A549 (cell line): Measurements from ENCODE around the gene PDIK1L. TPM values are rescaled to one million over a fixed set of nuclear protein-coding genes. Genes with fewer than 3 reads are reported as not detected.

Source experiments
- ATAC-seq, 2 experiments: fragments of 200-7000 bp in 1 of 2; fragments of >200 bp in 1 of 2; cut with Nextera tagmentation in 1 of 2; cut with Tn5 transposase in 1 of 2; 3 replicates each; pipeline versions ENCODE4 v1.8.0 to v1.9.1; 2018 to 2020; ENCODE audit warnings: mild to moderate bottlenecking in 1 of 2, moderate library complexity in 1 of 2
- CTCF ChIA-PET: fragments of 300-600 bp; sonication (Branson Sonifier 250); formaldehyde crosslinking; extraction: SDS; loops from one replicate; lab custom pipeline; 2021; ENCODE audit warnings: antibody characterized with exemption, inconsistent platforms; lab: Yijun Ruan, JAX
- POLR2A ChIA-PET: fragments of 350-600 bp; formaldehyde crosslinking; extraction: SDS; loops from one replicate; lab custom pipeline; 2021; ENCODE audit warnings: antibody characterized with exemption, inconsistent platforms; lab: Yijun Ruan, JAX
- DNase-seq, 2 experiments: peaks; one replicate each; pipeline versions ENCODE4 v3.0.0 to v3.0.0-alpha.2; 2011 to 2016; ENCODE audit warnings: low read depth in 1 of 2, low spot score in 1 of 2
- FAIRE-seq: peaks from 2 replicates; lab custom pipeline; 2011; peaks lifted over from hg19 to GRCh38; lab: Jason Lieb, UNC
- H3K27ac ChIP-seq, 2 experiments: fragments of >200 bp; sonication (Bioruptor Twin); formaldehyde crosslinking; 3 replicates each; pipeline ENCODE4 v1.5.1; 2016 to 2017
- H3K4me1 ChIP-seq: fragments of >200 bp; sonication (Bioruptor Twin); formaldehyde crosslinking; 3 replicates; pipeline ENCODE4 v1.6.1; 2016
- H3K4me2 ChIP-seq: fragments of >200 bp; sonication (Bioruptor Twin); formaldehyde crosslinking; 3 replicates; pipeline ENCODE4 v1.6.1; 2016
- H3K4me3 ChIP-seq: fragments of >200 bp; sonication (Bioruptor Twin); formaldehyde crosslinking; 3 replicates; pipeline ENCODE4 v1.5.1; 2016
- H3K9me3 ChIP-seq: fragments of >200 bp; sonication (Bioruptor Twin); formaldehyde crosslinking; 3 replicates; pipeline ENCODE4 v1.6.1; 2016
- ATOH8 ChIP-seq: fragments of 250-450 bp; sonication (Bioruptor Pico); IDR thresholded peaks from 2 replicates; pipeline ENCODE4 v1.5.0; 2020; ENCODE audit warnings: low read depth, mild to moderate bottlenecking, moderate library complexity
- BHLHE40 ChIP-seq: IDR thresholded peaks from 2 replicates; pipeline ENCODE4 v1.6.1; 2012; ENCODE audit warnings: low read depth, low read length, inconsistent platforms
- EHF ChIP-seq: fragments of 250-450 bp; sonication (Bioruptor Pico); IDR thresholded peaks from 2 replicates; pipeline ENCODE4 v1.5.0; 2020; ENCODE audit warnings: mild to moderate bottlenecking
- EHMT2 ChIP-seq: fragments of 200-600 bp; sonication (generic); IDR thresholded peaks from 2 replicates; pipeline ENCODE4 v1.6.1; 2016; ENCODE audit warnings: antibody characterized with exemption, low read depth, mild to moderate bottlenecking, moderate library complexity
- ELK1 ChIP-seq: fragments of 150-350 bp; IDR thresholded peaks from 2 replicates; pipeline ENCODE4 v1.6.1; 2014; ENCODE audit warnings: low read depth, mild to moderate bottlenecking, low read length
- ESRRA ChIP-seq: fragments of 150-350 bp; IDR thresholded peaks from 2 replicates; pipeline ENCODE4 v1.6.1; 2014; ENCODE audit warnings: mild to moderate bottlenecking, low read length, borderline replicate concordance
- FOSL2 ChIP-seq, 2 experiments: fragments of 450-650 bp in 1 of 2; fragments of >200 bp in 1 of 2; sonication (Bioruptor Twin) in 1 of 2; formaldehyde crosslinking; IDR thresholded peaks; 2 replicates each; pipeline versions ENCODE4 v1.5.0 to v1.6.1; 2016 to 2020; ENCODE audit warnings: mild to moderate bottlenecking in 1 of 2, moderate library complexity in 1 of 2
- GATA3 ChIP-seq: IDR thresholded peaks from 2 replicates; pipeline ENCODE4 v1.6.1; 2012; ENCODE audit warnings: borderline replicate concordance
- HES2 ChIP-seq: fragments of >200 bp; sonication (Bioruptor Twin); formaldehyde crosslinking; IDR thresholded peaks from 2 replicates; pipeline ENCODE4 v1.6.1; 2016
- HEYL ChIP-seq: fragments of 250-450 bp; sonication (Bioruptor Pico); IDR thresholded peaks from 2 replicates; pipeline ENCODE4 v1.8.0; 2021; ENCODE audit warnings: mild to moderate bottlenecking, moderate library complexity
- HOXA7 ChIP-seq: fragments of 250-450 bp; sonication (Bioruptor Pico); IDR thresholded peaks from 2 replicates; pipeline ENCODE4 v1.5.0; 2020; ENCODE audit warnings: mild to moderate bottlenecking, moderate library complexity
- HOXB13 ChIP-seq: fragments of 250-450 bp; sonication (Bioruptor Pico); IDR thresholded peaks from 2 replicates; pipeline ENCODE4 v1.5.0; 2020; ENCODE audit warnings: low read depth, mild to moderate bottlenecking, moderate library complexity
- JUN ChIP-seq, 2 experiments: fragments of >200 bp; sonication (Bioruptor Twin); formaldehyde crosslinking; IDR thresholded peaks; 2 replicates in 1 of 2; 3 replicates in 1 of 2; pipeline ENCODE4 v1.6.1; 2016 to 2017
- KDM5A ChIP-seq: fragments of 200-600 bp; sonication (generic); IDR thresholded peaks from 2 replicates; pipeline ENCODE4 v1.6.1; 2016; ENCODE audit warnings: antibody characterized with exemption, mild to moderate bottlenecking
- MAZ ChIP-seq: fragments of 150-350 bp; IDR thresholded peaks from 2 replicates; pipeline ENCODE4 v1.6.1; 2014; ENCODE audit warnings: antibody characterized with exemption, low read depth, low read length, borderline replicate concordance
- MYC ChIP-seq: IDR thresholded peaks from 2 replicates; pipeline ENCODE4 v1.6.1; 2012; ENCODE audit warnings: mild to moderate bottlenecking, inconsistent platforms, low read length, improper control_type of control experiment, borderline replicate concordance
- NPAS2 ChIP-seq: fragments of 250-450 bp; sonication (Bioruptor Pico); IDR thresholded peaks from 2 replicates; pipeline ENCODE4 v1.8.0; 2022; ENCODE audit warnings: mild to moderate bottlenecking, moderate library complexity, borderline replicate concordance
- PHF8 ChIP-seq: fragments of 200-600 bp; sonication (generic); IDR thresholded peaks from 2 replicates; pipeline ENCODE4 v1.6.1; 2016; ENCODE audit warnings: low read depth, mild to moderate bottlenecking, antibody characterized with exemption, moderate library complexity, borderline replicate concordance
- POLR2A ChIP-seq: IDR thresholded peaks from 2 replicates; pipeline ENCODE4 v1.6.1; 2012; ENCODE audit warnings: mild to moderate bottlenecking, low read length
- RAD21 ChIP-seq, 2 experiments: fragments of >200 bp in 1 of 2; sonication (Bioruptor Twin) in 1 of 2; formaldehyde crosslinking in 1 of 2; IDR thresholded peaks in 1 of 2; conservative IDR thresholded peaks in 1 of 2; 2 replicates in 1 of 2; 3 replicates in 1 of 2; pipeline ENCODE4 v1.6.1; 2012 to 2018; ENCODE audit warnings: inconsistent platforms in 1 of 2
- RARB ChIP-seq: fragments of 250-450 bp; sonication (Bioruptor Pico); IDR thresholded peaks from 2 replicates; pipeline ENCODE4 v1.8.0; 2021; ENCODE audit warnings: mild to moderate bottlenecking, moderate library complexity
- RFX5 ChIP-seq: fragments of 450-650 bp; IDR thresholded peaks from 2 replicates; pipeline ENCODE4 v1.7.1; 2014; ENCODE audit warnings: antibody characterized with exemption, mild to moderate bottlenecking, moderate library complexity
- RNF2 ChIP-seq: fragments of 200-600 bp; sonication (generic); IDR thresholded peaks from 2 replicates; pipeline ENCODE4 v1.6.1; 2016; ENCODE audit warnings: low read depth, mild to moderate bottlenecking, antibody characterized with exemption, moderate library complexity, borderline replicate concordance
- SMC3 ChIP-seq: fragments of >200 bp; sonication (Bioruptor Twin); formaldehyde crosslinking; IDR thresholded peaks from 3 replicates; pipeline ENCODE4 v1.6.1; 2018; ENCODE audit warnings: inconsistent platforms
- SREBF2 ChIP-seq: fragments of 450-650 bp; IDR thresholded peaks from 2 replicates; pipeline ENCODE4 v1.6.1; 2014; ENCODE audit warnings: mild to moderate bottlenecking, moderate library complexity
- USF2 ChIP-seq: fragments of 450-650 bp; IDR thresholded peaks from 2 replicates; pipeline ENCODE4 v1.6.1; 2014; ENCODE audit warnings: antibody characterized with exemption
- ZC3H11A ChIP-seq: fragments of 450-650 bp; IDR thresholded peaks from 2 replicates; pipeline ENCODE4 v1.6.1; 2014; ENCODE audit warnings: antibody characterized with exemption, mild to moderate bottlenecking
- ZSCAN20 ChIP-seq: fragments of 250-450 bp; sonication (Bioruptor Pico); IDR thresholded peaks from 2 replicates; pipeline ENCODE4 v1.8.0; 2022; ENCODE audit warnings: mild to moderate bottlenecking, moderate library complexity
- WGBS: methylation state at CpG from one replicate; pipeline ENCODE4 v1.1.6; 2017; ENCODE audit errors: missing lambda C conversion rate; 5-methylcytosine and 5-hydroxymethylcytosine counted together
- polyA plus RNA-seq, 4 experiments: library from polyadenylated mRNA; depleted of rRNA in 3 of 4; stranded (reverse); fragments of >200 nt; fragmentation: RNase III in 1 of 4; extraction: RNeasy Plus Mini Kit Qiagen cat#74134 plus additional on column Dnase treatment in 1 of 4; gene quantifications; 2 replicates in 3 of 4; 3 replicates in 1 of 4; pipeline ENCODE4 v1.2.3, GENCODE V29; 2011 to 2017

PDIK1L gene
- polyA plus RNA-seq, 2 of the 4 experiments (the other 2 are of a cell fraction), result 2.3 to 4.3 TPM

GRCh38 chr1:26158271-26158907 lies 46.8 kb downstream of the PDIK1L start (continued):
- no peak for TF ChIP-seq GATA3
- no peak for TF ChIP-seq FOSL2 (IDR thresholded peaks at IDR 0.05)
- no peak for TF ChIP-seq FOSL2 (CRISPR knock-in tag; IDR thresholded peaks at IDR 0.05)
- no peak for TF ChIP-seq EHMT2
- no peak for TF ChIP-seq ESRRA
- TF ChIP-seq ELK1, result no peak

- no peak for TF ChIP-seq RARB (CRISPR knock-in tag)
- TF ChIP-seq FOSL2 (IDR thresholded peaks at IDR 0.05), result no peak
- TF ChIP-seq FOSL2 (CRISPR knock-in tag; IDR thresholded peaks at IDR 0.05), result no peak
- TF ChIP-seq EHF (CRISPR knock-in tag), result no peak
- no peak for TF ChIP-seq BHLHE40
- no peak for TF ChIP-seq MYC
- no peak for TF ChIP-seq NPAS2 (CRISPR knock-in tag)
- no peak for TF ChIP-seq RNF2
- TF ChIP-seq HEYL (CRISPR knock-in tag), result no peak
- TF ChIP-seq RAD21 (conservative IDR thresholded peaks at IDR 0.05 in 1 of 2, IDR thresholded peaks at IDR 0.05 in 1 of 2), result no peak
- no peak for TF ChIP-seq RFX5
- TF ChIP-seq SREBF2, result no peak
- TF ChIP-seq SMC3, result no peak
- no peak for TF ChIP-seq MAZ
- TF ChIP-seq HOXB13, result no peak
- FAIRE-seq, result no peak
Measured at GRCh38 chr1:26158908-26159742, 47.5 kb downstream of the PDIK1L start, which contains the start of gene FAM110D. TSS of gene FAM110D (plus strand) at chr1:26159079. CDS start at chr1:26161292, 2,213 bp downstream.

GRCh38 chr1:26159743-26160039 lies 48.1 kb downstream of the PDIK1L start:
- no peak overlapping the region for H3K4me3 ChIP-seq
- 79% methylated on average over 4 of the region's 4 CpGs for WGBS

More at GRCh38 chr1:26158908-26159742, 47.5 kb downstream of the PDIK1L start, which contains the start of gene FAM110D:
- Histone ChIP-seq H3K9me3 (no peaks in the 10 kb centered on the region), H3K4me2 (no peak within 1 kb of the TSS), H3K27ac (peak within 1 kb of the TSS in 1 of 2 experiments; percentile 49; a peak in 2 of 6 replicates), H3K4me1 (peaks cover 10% of the 10 kb centered on the region; the same call in 2 of the 3 replicates), H3K4me3 (no peak within 1 kb of the TSS)
- DNase-seq (no peak), ATAC-seq (no peak; a peak in 1 of 6 replicates)
- WGBS, result 68% methylated on average over 6 of the region's 6 CpGs
- ChIA-PET CTCF (interaction anchor here (1.3 to 5.2 kb wide), 3 partner anchors 11 to 15 kb away, joined by 3 to 54 read pairs (median 19); partner anchors contain the start of genes C1orf232 and ZNF593), POLR2A (no interaction called here)

More at GRCh38 chr1:26159743-26160039, 48.1 kb downstream of the PDIK1L start:
- no peak overlapping the region for H3K4me2 ChIP-seq
- H3K4me1 ChIP-seq, result peaks cover 11% of the 10 kb centered on the region; the same call in 2 of the 3 replicates
- TF ChIP-seq MYC (no peak), PHF8 (no peak), USF2 (no peak), HOXA7 (CRISPR knock-in tag) (no peak), JUN (IDR thresholded peaks at IDR 0.05) (no peak), RFX5 (no peak), ZC3H11A (no peak), HES2 (no peak), ATOH8 (CRISPR knock-in tag) (no peak), POLR2A (no peak), RARB (CRISPR knock-in tag) (no peak), FOSL2 (IDR thresholded peaks at IDR 0.05) (no peak), FOSL2 (CRISPR knock-in tag; IDR thresholded peaks at IDR 0.05) (no peak), KDM5A (no peak), ZSCAN20 (CRISPR knock-in tag) (no peak)
- ATAC-seq, result no peak
- no peaks in the 10 kb centered on the region for H3K9me3 ChIP-seq
- no peak for DNase-seq
- POLR2A ChIA-PET, result no interaction called here
- CTCF ChIA-PET, result interaction anchor here (1.3 kb wide), 1 partner anchor 10 kb away, joined by 3 read pairs; the partner anchor contains the start of gene ZNF593
- no peak for FAIRE-seq
- no peak overlapping the region for H3K27ac ChIP-seq
